ENCODE measurements around the gene NACC2. TPM values are rescaled to one million over a fixed set of nuclear protein-coding genes. Genes with fewer than 3 reads are reported as not detected.
A peak's percentile ranks its signal among the peaks of the same experiment; 100 is the strongest.

Gene NACC2
- total and polyA plus RNA-seq, 10 of the 15 experiments (the other 5 are each of a cell fraction or from before 2014, with no cell fraction given), result 0.66 to 14.7 (median 3.5) TPM

GRCh38 chr9:136118320-136119060 lies 23.4 kb upstream of the NACC2 start, which contains the start of gene TMEM250 (continued):
- TF ChIP-seq SMAD5 (IDR thresholded peaks at IDR 0.05; ENCODE audit: low read depth), result 0 out of 2 replicates have a peak, but pooled peaks have one; percentile 14
- TF ChIP-seq CEBPB (IDR thresholded peaks at IDR 0.05; ENCODE audit: borderline replicate concordance in 1 of 2, low read depth in 2 of 2, low read length in 2 of 2), result no peak

DNA sequence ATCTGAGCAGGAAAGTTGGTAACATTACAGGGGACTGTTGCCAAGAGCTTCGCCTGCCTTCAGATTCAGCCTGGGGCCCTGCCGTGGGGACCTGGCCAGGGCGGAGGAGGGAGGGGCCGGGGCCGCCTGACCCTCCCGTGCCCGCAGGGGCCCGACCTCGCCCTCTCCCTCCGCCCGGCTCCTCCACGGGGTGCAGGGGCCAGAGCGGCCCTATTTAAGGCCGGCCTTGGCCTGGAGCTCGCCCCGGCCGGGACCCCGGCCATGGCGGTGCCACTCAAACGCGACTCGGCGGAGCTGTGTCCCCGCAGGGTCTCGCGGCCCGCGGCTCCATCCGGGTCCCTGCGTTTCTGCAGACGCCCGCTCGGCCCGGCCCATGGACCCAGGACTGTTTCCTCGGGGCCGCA lies 22.8 kb upstream of the NACC2 start:
- TSS peak; percentile 95 for BruUV-seq (replicated peaks)
- FAIRE-seq, result no peak
- intact Hi-C loops (cut with micrococcal nuclease; ENCODE audit: unreplicated experiment), result loop anchor here (1.0 kb wide), 1 partner anchor 9 kb away; no protein-coding TSS in a partner anchor
- TF ChIP-seq POLR2AphosphoS2 (IDR thresholded peaks at IDR 0.05; ENCODE audit: low read depth, low read length) (no peak), RAD21 (IDR thresholded peaks at IDR 0.05; ENCODE audit: insufficient read depth, low read depth, low read length) (no peak), PKNOX1 (IDR thresholded peaks at IDR 0.05) (peak; percentile 78), CHD1 (IDR thresholded peaks at IDR 0.05; ENCODE audit: low read depth, low read length) (no peak), TCF3 (IDR thresholded peaks at IDR 0.05; ENCODE audit: borderline replicate concordance, insufficient read depth, low read depth, low read length) (0 out of 2 replicates have a peak, but pooled peaks have one; percentile 9), CREB1 (IDR thresholded peaks at IDR 0.05; ENCODE audit: low read depth) (no peak), ZNF384 (IDR thresholded peaks at IDR 0.05; ENCODE audit: borderline replicate concordance, low read depth, low read length) (no peak), MAX (IDR thresholded peaks at IDR 0.05; ENCODE audit: low read depth, low read length) (no peak), CBX5 (IDR thresholded peaks at IDR 0.05; ENCODE audit: low read depth) (no peak)
- TF ChIP-seq, protein P1, sequence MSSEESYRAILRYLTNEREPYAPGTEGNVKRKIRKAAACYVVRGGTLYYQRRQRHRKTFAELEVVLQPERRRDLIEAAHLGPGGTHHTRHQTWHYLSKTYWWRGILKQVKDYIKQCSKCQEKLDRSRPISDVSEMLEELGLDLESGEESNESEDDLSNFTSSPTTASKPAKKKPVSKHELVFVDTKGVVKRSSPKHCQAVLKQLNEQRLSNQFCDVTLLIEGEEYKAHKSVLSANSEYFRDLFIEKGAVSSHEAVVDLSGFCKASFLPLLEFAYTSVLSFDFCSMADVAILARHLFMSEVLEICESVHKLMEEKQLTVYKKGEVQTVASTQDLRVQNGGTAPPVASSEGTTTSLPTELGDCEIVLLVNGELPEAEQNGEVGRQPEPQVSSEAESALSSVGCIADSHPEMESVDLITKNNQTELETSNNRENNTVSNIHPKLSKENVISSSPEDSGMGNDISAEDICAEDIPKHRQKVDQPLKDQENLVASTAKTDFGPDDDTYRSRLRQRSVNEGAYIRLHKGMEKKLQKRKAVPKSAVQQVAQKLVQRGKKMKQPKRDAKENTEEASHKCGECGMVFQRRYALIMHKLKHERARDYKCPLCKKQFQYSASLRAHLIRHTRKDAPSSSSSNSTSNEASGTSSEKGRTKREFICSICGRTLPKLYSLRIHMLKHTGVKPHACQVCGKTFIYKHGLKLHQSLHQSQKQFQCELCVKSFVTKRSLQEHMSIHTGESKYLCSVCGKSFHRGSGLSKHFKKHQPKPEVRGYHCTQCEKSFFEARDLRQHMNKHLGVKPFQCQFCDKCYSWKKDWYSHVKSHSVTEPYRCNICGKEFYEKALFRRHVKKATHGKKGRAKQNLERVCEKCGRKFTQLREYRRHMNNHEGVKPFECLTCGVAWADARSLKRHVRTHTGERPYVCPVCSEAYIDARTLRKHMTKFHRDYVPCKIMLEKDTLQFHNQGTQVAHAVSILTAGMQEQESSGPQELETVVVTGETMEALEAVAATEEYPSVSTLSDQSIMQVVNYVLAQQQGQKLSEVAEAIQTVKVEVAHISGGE (CRISPR knock-in tag; IDR thresholded peaks at IDR 0.05), result no peak
- TF ChIP-seq, protein P2, sequence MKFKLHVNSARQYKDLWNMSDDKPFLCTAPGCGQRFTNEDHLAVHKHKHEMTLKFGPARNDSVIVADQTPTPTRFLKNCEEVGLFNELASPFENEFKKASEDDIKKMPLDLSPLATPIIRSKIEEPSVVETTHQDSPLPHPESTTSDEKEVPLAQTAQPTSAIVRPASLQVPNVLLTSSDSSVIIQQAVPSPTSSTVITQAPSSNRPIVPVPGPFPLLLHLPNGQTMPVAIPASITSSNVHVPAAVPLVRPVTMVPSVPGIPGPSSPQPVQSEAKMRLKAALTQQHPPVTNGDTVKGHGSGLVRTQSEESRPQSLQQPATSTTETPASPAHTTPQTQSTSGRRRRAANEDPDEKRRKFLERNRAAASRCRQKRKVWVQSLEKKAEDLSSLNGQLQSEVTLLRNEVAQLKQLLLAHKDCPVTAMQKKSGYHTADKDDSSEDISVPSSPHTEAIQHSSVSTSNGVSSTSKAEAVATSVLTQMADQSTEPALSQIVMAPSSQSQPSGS (IDR thresholded peaks at IDR 0.05; ENCODE audit: low read length), result no peak

More for the DNA sequence above, 22.8 kb upstream of the NACC2 start:
- H3K4me2 ChIP-seq (ENCODE audit: control insufficient read depth, insufficient read depth), result peak overlapping the region; percentile 64
- H2AFZ ChIP-seq (ENCODE audit: control insufficient read depth, low read depth, low read length), result peak overlapping the region; percentile 63
- ChIA-PET SMC1A (ENCODE audit: uncharacterized antibody, unreplicated experiment) (interaction anchor here (0.8 to 1.0 kb wide), 3 partner anchors 9 to 28 kb away, joined by 3 to 5 read pairs (median 3); no protein-coding TSS in a partner anchor), POLR2A (interaction anchor here (0.9 to 1.8 kb wide), 8 partner anchors 9 to 158 kb away, joined by 3 to 19 read pairs (median 5); partner anchors contain the start of gene UBAC1), CTCF (interaction anchor here (1.1 to 1.5 kb wide), 2 partner anchors 8 to 28 kb away, joined by 6 to 7 read pairs; no protein-coding TSS in a partner anchor), RAD21 (ENCODE audit: unreplicated experiment) (interaction anchor here (0.7 to 2.2 kb wide), 5 partner anchors 9 to 28 kb away, joined by 3 to 10 read pairs (median 6); no protein-coding TSS in a partner anchor)
- H3K9ac ChIP-seq (ENCODE audit: control insufficient read depth, insufficient read depth, low read length), result peak overlapping the region; percentile 89
- H3K27me3 ChIP-seq (replicated peaks in 1 of 2; ENCODE audit: control insufficient read depth in 2 of 2, insufficient read depth in 2 of 2, low read length in 1 of 2), result no peaks in the 10 kb centered on the region; a peak in 1 of 4 replicates
- ATAC-seq (peak; percentile 18), DNase-seq (ENCODE audit: low read depth, low spot score) (no peak)
- peak overlapping the region; percentile 92 for H3K4me3 ChIP-seq
- H3K36me3 ChIP-seq (ENCODE audit: control insufficient read depth in 2 of 2, insufficient read depth in 2 of 2, low read length in 1 of 2), result peaks cover 0 to 3% of the 10 kb centered on the region in 2 experiments; a peak in 2 of 4 replicates
- no peaks in the 10 kb centered on the region for H4K20me1 ChIP-seq (ENCODE audit: control insufficient read depth, insufficient read depth)
- peak overlapping the region; percentile 83 for H3K27ac ChIP-seq (ENCODE audit: control insufficient read depth, insufficient read depth)
- H3K79me2 ChIP-seq (ENCODE audit: control insufficient read depth, insufficient read depth, low read length), result peaks cover 31% of the 10 kb centered on the region
- in situ Hi-C loops (cut with MboI), result no loop called here
- H3K4me1 ChIP-seq (ENCODE audit: control insufficient read depth, insufficient read depth, low read length), result peaks cover 8% of the 10 kb centered on the region
- H3K9me3 ChIP-seq (replicated peaks; ENCODE audit: control insufficient read depth, insufficient read depth, low read length), result no peaks in the 10 kb centered on the region
- WGBS (ENCODE audit: insufficient coverage, insufficient replicate concordance, low lambda C conversion rate, missing lambda C conversion rate), result under 1% methylated on average over 32 of the region's 36 CpGs

Measured in GM12878 (cell line).